ENCODE data around the gene CMTM7. TPM values are rescaled to one million over a fixed set of nuclear protein-coding genes. Genes with fewer than 3 reads are reported as not detected.
"Not testable (repeated sequence)": the region's sequence is repeated elsewhere in the genome, so short reads cannot be mapped to it uniquely, and the experiment has no call there.

Gene CMTM7
- total RNA-seq, 2 donors from 2014 or later: 15.6 to 33.1 TPM

- H3K27ac ChIP-seq: no peak overlapping the region
- TF ChIP-seq POLR2AphosphoS5 (IDR thresholded peaks at IDR 0.05) (no peak), POLR2A (IDR thresholded peaks at IDR 0.05) (no peak), CTCF (IDR thresholded peaks at IDR 0.05) (no peak)
These were observed 42.6 kb downstream of the CMTM7 start for GRCh38 chr3:32434206-32434605.

GRCh38 chr3:32435911-32436815, 44.5 kb downstream of the CMTM7 start:
- DNase-seq (ENCODE audit: low spot score): no peak
- Histone ChIP-seq H3K4me3 (no peak overlapping the region), H3K27ac (no peak overlapping the region), H3K27me3 (replicated peaks; ENCODE audit: insufficient read depth) (no peaks in the 10 kb centered on the region), H3K9me3 (no peaks in the 10 kb centered on the region), H3K4me1 (replicated peaks) (no peaks in the 10 kb centered on the region), H3K36me3 (no peaks in the 10 kb centered on the region)
- intact Hi-C loops (cut with DNase I): no loop called here
- no peak for TF ChIP-seq CTCF (IDR thresholded peaks at IDR 0.05)
- TF ChIP-seq POLR2A (IDR thresholded peaks at IDR 0.05): no peak
- TF ChIP-seq POLR2AphosphoS5 (IDR thresholded peaks at IDR 0.05): no peak
- 80% methylated on average over 4 of the region's 4 CpGs for WGBS

More at GRCh38 chr3:32434206-32434605, 42.6 kb downstream of the CMTM7 start:
- no peak for DNase-seq (ENCODE audit: low spot score)
- WGBS: 98% methylated on average over 4 of the region's 4 CpGs
- H3K9me3 ChIP-seq: no peaks in the 10 kb centered on the region
- no peak overlapping the region for H3K4me3 ChIP-seq
- no peaks in the 10 kb centered on the region for H3K36me3 ChIP-seq
- no peaks in the 10 kb centered on the region for H3K27me3 ChIP-seq (replicated peaks; ENCODE audit: insufficient read depth)
- intact Hi-C loops (cut with DNase I): no loop called here
- no peaks in the 10 kb centered on the region for H3K4me1 ChIP-seq (replicated peaks)

GRCh38 chr3:32436816-32437189, 45.1 kb downstream of the CMTM7 start:
- intact Hi-C loops (cut with DNase I): no loop called here
- Histone ChIP-seq H3K27ac (no peak overlapping the region), H3K27me3 (replicated peaks; ENCODE audit: insufficient read depth) (no peaks in the 10 kb centered on the region), H3K9me3 (no peaks in the 10 kb centered on the region), H3K4me1 (replicated peaks) (no peaks in the 10 kb centered on the region), H3K4me3 (no peak overlapping the region), H3K36me3 (no peaks in the 10 kb centered on the region)
- WGBS: 97% methylated on average over 4 of the region's 4 CpGs
- no peak for TF ChIP-seq POLR2A (IDR thresholded peaks at IDR 0.05)
- TF ChIP-seq CTCF (IDR thresholded peaks at IDR 0.05): no peak
- no peak for TF ChIP-seq POLR2AphosphoS5 (IDR thresholded peaks at IDR 0.05)
- DNase-seq (ENCODE audit: low spot score): no peak

- no peaks in the 10 kb centered on the region for H3K27me3 ChIP-seq (replicated peaks; ENCODE audit: insufficient read depth)
- WGBS: 74% methylated on average over 7 of the region's 7 CpGs
- intact Hi-C loops (cut with DNase I): no loop called here
- no peak overlapping the region for H3K4me3 ChIP-seq
- DNase-seq (ENCODE audit: low spot score): no peak
- no peaks in the 10 kb centered on the region for H3K4me1 ChIP-seq (replicated peaks)
- no peaks in the 10 kb centered on the region for H3K9me3 ChIP-seq
- H3K36me3 ChIP-seq: no peaks in the 10 kb centered on the region
- H3K27ac ChIP-seq: no peak overlapping the region
- TF ChIP-seq POLR2AphosphoS5 (IDR thresholded peaks at IDR 0.05) (no peak), POLR2A (IDR thresholded peaks at IDR 0.05) (no peak)
These were observed 46.2 kb downstream of the CMTM7 start for GRCh38 chr3:32437896-32438295.

GRCh38 chr3:32438596-32439344, 47.1 kb downstream of the CMTM7 start:
- H3K36me3 ChIP-seq: no peaks in the 10 kb centered on the region
- H3K27me3 ChIP-seq (replicated peaks; ENCODE audit: insufficient read depth): no peaks in the 10 kb centered on the region
- intact Hi-C loops (cut with DNase I): no loop called here
- 59% methylated on average over 10 of the region's 10 CpGs for WGBS
- H3K27ac ChIP-seq: no peak overlapping the region
- TF ChIP-seq POLR2AphosphoS5 (IDR thresholded peaks at IDR 0.05) (no peak), POLR2A (IDR thresholded peaks at IDR 0.05) (no peak), CTCF (IDR thresholded peaks at IDR 0.05) (no peak)
- no peaks in the 10 kb centered on the region for H3K4me1 ChIP-seq (replicated peaks)
- no peak overlapping the region for H3K4me3 ChIP-seq
- DNase-seq (ENCODE audit: low spot score): no peak
- H3K9me3 ChIP-seq: no peaks in the 10 kb centered on the region

GRCh38 chr3:32439421-32439820, 47.8 kb downstream of the CMTM7 start:
- H3K9me3 ChIP-seq; H3K27me3 ChIP-seq (replicated peaks; ENCODE audit: insufficient read depth); intact Hi-C loops (cut with DNase I); H3K27ac ChIP-seq; H3K36me3 ChIP-seq; H3K4me3 ChIP-seq; DNase-seq (ENCODE audit: low spot score); H3K4me1 ChIP-seq (replicated peaks): not testable (repeated sequence)
- 96% methylated on average over 4 of the region's 4 CpGs for WGBS
